ENCODE results near the gene RUSC2.
"Not testable (repeated sequence)": the region's sequence is repeated elsewhere in the genome, so short reads cannot be mapped to it uniquely, and the experiment has no call there.

RUSC2 gene

GRCh38 chr9:35522187-35522586, 32.3 kb downstream of the RUSC2 start:
- H3K4me3 ChIP-seq (ENCODE audit: low read depth, low read length), result no peak overlapping the region

GRCh38 chr9:35522700-35523099, 32.8 kb downstream of the RUSC2 start:
- no peak overlapping the region for H3K4me3 ChIP-seq (ENCODE audit: low read depth, low read length)

- H3K4me3 ChIP-seq (ENCODE audit: low read depth, low read length), result not testable (repeated sequence)
Measured at GRCh38 chr9:35523556-35523955, 33.6 kb downstream of the RUSC2 start.

GRCh38 chr9:35526087-35526801, 36.3 kb downstream of the RUSC2 start:
- H3K4me3 ChIP-seq (ENCODE audit: low read depth, low read length), result no peak overlapping the region

- H3K4me3 ChIP-seq (ENCODE audit: low read depth, low read length), result no peak overlapping the region
Measured at GRCh38 chr9:35529161-35529823, 39.4 kb downstream of the RUSC2 start.

- H3K4me3 ChIP-seq (ENCODE audit: low read depth, low read length), result no peak overlapping the region
Measured at GRCh38 chr9:35533398-35533797, 43.5 kb downstream of the RUSC2 start.

GRCh38 chr9:35534921-35535320, 45.0 kb downstream of the RUSC2 start:
- H3K4me3 ChIP-seq (ENCODE audit: low read depth, low read length), result not testable (repeated sequence)

GRCh38 chr9:35537913-35538312, 48.0 kb downstream of the RUSC2 start:
- no peak overlapping the region for H3K4me3 ChIP-seq (ENCODE audit: low read depth, low read length)

GRCh38 chr9:35538361-35539234, 48.7 kb downstream of the RUSC2 start:
- H3K4me3 ChIP-seq (ENCODE audit: low read depth, low read length), result peak overlapping the region; percentile 52
